Keratinocyte (primary cell): ENCODE measurements around the gene CUBN. TPM values are rescaled to one million over a fixed set of nuclear protein-coding genes. Genes with fewer than 3 reads are reported as not detected.

Experiments
- DNase-seq: peaks from one replicate; pipeline ENCODE4 v3.0.0-alpha.2; 2011; ENCODE audit warnings: low read depth, missing footprints, low spot score
- FAIRE-seq: peaks from 2 replicates; lab custom pipeline; 2011; peaks lifted over from hg19 to GRCh38; lab: Jason Lieb, UNC
- H2AFZ ChIP-seq: 2 replicates; pipeline ENCODE4 v1.6.0; 2012; ENCODE audit warnings: low read length, control low read depth, inconsistent platforms; ENCODE audit not compliant: control insufficient read depth
- H3K27ac ChIP-seq: 2 replicates; pipeline ENCODE4 v1.5.1; 2011; ENCODE audit warnings: low read length; ENCODE audit not compliant: control insufficient read depth, insufficient read depth
- H3K27me3 ChIP-seq: 3 replicates; pipeline ENCODE4 v1.6.0; 2011; ENCODE audit warnings: low read length; ENCODE audit not compliant: control insufficient read depth, insufficient read depth; ENCODE audit errors: extremely low read depth
- H3K36me3 ChIP-seq, 2 experiments: 2 replicates in 1 of 2; 3 replicates in 1 of 2; pipeline ENCODE4 v1.5.1; 2011; ENCODE audit warnings: low read length in 2 of 2, mild to moderate bottlenecking in 1 of 2; ENCODE audit not compliant: control insufficient read depth in 2 of 2, insufficient read depth in 2 of 2; ENCODE audit errors: extremely low read depth in 1 of 2
- H3K4me1 ChIP-seq: 3 replicates; pipeline ENCODE4 v1.5.1; 2011; ENCODE audit warnings: low read length; ENCODE audit not compliant: control insufficient read depth, insufficient read depth; ENCODE audit errors: extremely low read depth
- H3K4me2 ChIP-seq: 3 replicates; pipeline ENCODE4 v1.6.0; 2011; ENCODE audit warnings: low read depth, low read length; ENCODE audit not compliant: control insufficient read depth, insufficient read depth; ENCODE audit errors: extremely low read depth
- H3K4me3 ChIP-seq, 3 experiments: fragments of 200-600 bp in 1 of 3; sonication (generic) in 1 of 3; 2 replicates in 2 of 3; 3 replicates in 1 of 3; pipeline ENCODE4 v1.5.1; 2011 to 2016; ENCODE audit warnings: low read length in 3 of 3, mild to moderate bottlenecking in 3 of 3, control low read depth in 2 of 3, inconsistent platforms in 1 of 3, low read depth in 1 of 3, mixed read lengths in 1 of 3, mixed run types in 1 of 3, moderate library complexity in 1 of 3; ENCODE audit not compliant: control insufficient read depth in 2 of 3, insufficient read depth in 2 of 3; ENCODE audit errors: extremely low read depth in 1 of 3
- H3K79me2 ChIP-seq: 2 replicates; pipeline ENCODE4 v1.6.0; 2012; ENCODE audit warnings: low read length; ENCODE audit not compliant: control insufficient read depth, insufficient read depth
- H3K9ac ChIP-seq: 3 replicates; pipeline ENCODE4 v1.6.0; 2011; ENCODE audit warnings: low read length; ENCODE audit not compliant: control insufficient read depth, insufficient read depth; ENCODE audit errors: extremely low read depth
- H3K9me1 ChIP-seq: 3 replicates; pipeline ENCODE4 v1.6.0; 2011; ENCODE audit warnings: low read length; ENCODE audit not compliant: control insufficient read depth, insufficient read depth; ENCODE audit errors: extremely low read depth
- H3K9me3 ChIP-seq: 2 replicates; pipeline ENCODE4 v1.5.1; 2012; ENCODE audit warnings: low read depth, low read length; ENCODE audit not compliant: control insufficient read depth
- H4K20me1 ChIP-seq: 3 replicates; pipeline ENCODE4 v1.6.0; 2011; ENCODE audit warnings: low read length; ENCODE audit not compliant: control insufficient read depth, insufficient read depth; ENCODE audit errors: extremely low read depth
- CTCF ChIP-seq, 3 experiments: IDR thresholded peaks in 1 of 3; conservative IDR thresholded peaks in 1 of 3; optimal IDR thresholded peaks in 1 of 3; 2 replicates in 2 of 3; 3 replicates in 1 of 3; pipeline versions ENCODE3 to v1.5.1; 2011; ENCODE audit warnings: low read length in 3 of 3, mild to moderate bottlenecking in 3 of 3, moderate library complexity in 2 of 3, control low read depth in 1 of 3, inconsistent platforms in 1 of 3; ENCODE audit not compliant: insufficient read depth in 2 of 3; ENCODE audit errors: extremely low read depth in 1 of 3
- EZH2 ChIP-seq: IDR thresholded peaks from one replicate; pipeline ENCODE4 v1.6.1; 2012; ENCODE audit warnings: inconsistent platforms, mild to moderate bottlenecking, low read length, moderate library complexity
- dilution Hi-C: fragments of 300-500 bp; cut with MboI; formaldehyde crosslinking; loops from one replicate; pipeline ENCODE4 v1.7.0; 2020; ENCODE audit warnings: low sequenced_read_pairs; ENCODE audit not compliant: extremely low pct_ligation_motif_present
- polyA plus RNA-seq, 5 experiments: library from polyadenylated mRNA; depleted of rRNA in 3 of 5; stranded (reverse) in 3 of 5; stranded (forward) in 1 of 5; unstranded in 1 of 5; fragments of >200 nt; gene quantifications; 1 replicate in 1 of 5; 2 replicates in 3 of 5; 3 replicates in 1 of 5; pipeline versions ENCODE4 v1.2.1 to v1.2.3, GENCODE V29; 2011 to 2012; ENCODE audit warnings: missing spikeins in 2 of 5, low read depth in 1 of 5, low replicate concordance in 1 of 5

The CUBN gene
- polyA plus RNA-seq, 1 donor (not counting 4 experiments of a cell fraction or from before 2014, with no cell fraction given) = 0.07 TPM

- Histone ChIP-seq H3K9me3 (no peaks in the 10 kb centered on the region), H3K36me3 (no peaks in the 10 kb centered on the region), H2AFZ (no peak overlapping the region), H4K20me1 (no peaks in the 10 kb centered on the region), H3K79me2 (no peaks in the 10 kb centered on the region), H3K4me2 (no peak overlapping the region), H3K4me1 (no peaks in the 10 kb centered on the region), H3K9me1 (no peaks in the 10 kb centered on the region), H3K27ac (no peak overlapping the region), H3K27me3 (no peaks in the 10 kb centered on the region), H3K9ac (no peak overlapping the region), H3K4me3 (no peak overlapping the region)
- FAIRE-seq (no peak), DNase-seq (no peak)
- no peak for TF ChIP-seq CTCF (optimal IDR thresholded peaks at IDR 0.05 in 1 of 3, IDR thresholded peaks at IDR 0.05 in 1 of 3, conservative IDR thresholded peaks at IDR 0.05 in 1 of 3; ENCODE audit: extremely low read depth in 1 of 3, insufficient read depth in 2 of 3, low read length in 3 of 3)
- TF ChIP-seq EZH2 = no peak
- dilution Hi-C loops = no loop called here
Measured at GRCh38 chr10:16975188-16975587, 154.4 kb downstream of the CUBN start.

GRCh38 chr10:16968416-16969041, 161.1 kb downstream of the CUBN start:
- no peaks in the 10 kb centered on the region for H3K9me3 ChIP-seq
- dilution Hi-C loops = no loop called here
- FAIRE-seq = peak; percentile 88
- H3K27me3 ChIP-seq = no peaks in the 10 kb centered on the region
- H3K36me3 ChIP-seq = no peaks in the 10 kb centered on the region
- peaks cover 17% of the 10 kb centered on the region for H3K4me1 ChIP-seq
- no peak overlapping the region for H3K9ac ChIP-seq
- DNase-seq = no peak
- peak overlapping the region; percentile 6 for H3K4me2 ChIP-seq
- no peak overlapping the region for H3K27ac ChIP-seq
- no peaks in the 10 kb centered on the region for H3K9me1 ChIP-seq
- no peaks in the 10 kb centered on the region for H4K20me1 ChIP-seq
- H3K4me3 ChIP-seq = no peak overlapping the region
- H2AFZ ChIP-seq = peak overlapping the region; percentile 4
- no peak for TF ChIP-seq CTCF (optimal IDR thresholded peaks at IDR 0.05 in 1 of 3, IDR thresholded peaks at IDR 0.05 in 1 of 3, conservative IDR thresholded peaks at IDR 0.05 in 1 of 3; ENCODE audit: extremely low read depth in 1 of 3, insufficient read depth in 2 of 3, low read length in 3 of 3)
- no peak for TF ChIP-seq EZH2
- no peaks in the 10 kb centered on the region for H3K79me2 ChIP-seq
